Stimulated activated CD8-positive, alpha-beta memory T cell treated with anti-CD3 and anti-CD28 coated beads, Interleukin-4, amount 100 ng/mL, for 48 hours (primary cell): ENCODE results near the gene DUSP5.
A peak's percentile ranks its signal among the peaks of the same experiment; 100 is the strongest.

ENCODE experiments used
- DNase-seq: peaks from one replicate; pipeline ENCODE4 v3.0.0-alpha.2; 2020

The DUSP5 gene

DNA sequence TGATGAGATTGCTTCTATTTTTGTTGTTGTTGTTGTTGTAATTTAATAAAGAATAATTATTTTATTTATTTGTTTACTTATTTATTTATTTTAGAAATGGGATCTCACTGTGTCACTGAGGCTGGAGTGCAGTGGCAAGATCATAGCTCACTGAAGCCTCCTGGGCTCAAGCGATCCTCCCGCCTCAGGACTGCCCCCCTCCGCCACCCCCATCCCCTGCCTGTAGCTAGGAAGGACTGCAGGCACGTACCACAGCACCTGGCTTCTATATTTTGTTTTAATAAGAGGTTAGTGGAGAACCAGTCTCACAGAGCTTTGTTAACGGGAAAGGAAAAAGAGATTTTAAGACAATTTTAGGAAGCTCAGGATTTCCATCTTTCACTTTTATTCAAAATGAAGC lies 50.3 kb downstream of the DUSP5 start:
- DNase-seq: no peak

DNA sequence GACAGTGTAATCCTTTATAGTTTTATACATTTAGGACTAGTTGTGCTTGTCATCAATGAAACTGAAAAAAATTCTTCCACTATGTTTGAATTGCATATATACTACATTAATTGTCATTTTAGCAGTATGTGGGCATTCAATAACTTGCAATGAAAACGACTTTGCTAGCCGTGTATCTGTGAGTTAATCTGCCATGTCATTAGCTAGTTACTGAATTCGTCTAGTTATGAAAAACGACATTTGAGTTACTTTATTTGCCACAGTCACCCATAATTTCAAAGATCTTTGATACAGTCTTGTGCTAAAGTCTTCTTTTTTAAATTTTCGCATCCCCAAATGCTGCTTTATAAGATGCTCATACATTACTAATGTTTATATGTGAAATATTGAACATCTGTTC lies 51.5 kb downstream of the DUSP5 start:
- DNase-seq: no peak

DNA sequence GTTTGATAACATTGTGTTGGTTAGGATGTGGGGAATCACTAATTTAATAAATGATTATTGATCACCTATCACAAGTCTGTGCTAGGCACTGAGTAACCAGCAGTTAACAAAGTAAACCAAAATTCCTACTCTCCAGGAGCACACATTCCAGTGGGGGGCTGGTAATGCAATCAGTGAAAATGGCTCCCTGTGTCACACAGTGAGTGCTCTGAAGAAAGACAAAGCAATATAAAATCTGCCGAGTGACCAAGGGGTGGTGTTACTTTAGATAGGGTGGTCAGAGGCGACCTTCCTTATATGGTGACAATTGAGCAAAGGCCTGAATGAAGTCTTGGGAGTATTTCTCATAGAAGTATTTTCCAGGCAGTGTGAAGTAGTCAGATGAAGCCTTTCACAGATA lies 56.2 kb downstream of the DUSP5 start:
- no peak for DNase-seq

DNA sequence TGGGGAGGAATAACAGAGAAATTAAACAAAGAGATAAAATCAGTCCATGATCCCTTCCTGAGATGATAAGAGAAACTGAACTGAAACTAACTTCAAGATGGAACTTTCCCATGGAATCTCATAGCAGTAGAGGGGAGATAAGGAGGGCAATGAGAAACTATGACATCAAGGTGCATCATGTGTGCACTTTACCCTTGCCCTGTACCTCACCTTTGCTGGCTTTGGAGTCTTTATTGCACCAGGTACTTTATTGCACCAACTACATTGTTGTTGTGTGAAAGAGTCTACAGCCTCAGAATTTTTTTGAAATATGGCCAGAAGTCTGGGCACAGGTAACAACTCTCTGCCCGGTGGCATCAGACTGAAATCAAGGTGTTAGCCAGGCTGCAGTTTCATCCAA lies 58.6 kb downstream of the DUSP5 start:
- no peak for DNase-seq

DNA sequence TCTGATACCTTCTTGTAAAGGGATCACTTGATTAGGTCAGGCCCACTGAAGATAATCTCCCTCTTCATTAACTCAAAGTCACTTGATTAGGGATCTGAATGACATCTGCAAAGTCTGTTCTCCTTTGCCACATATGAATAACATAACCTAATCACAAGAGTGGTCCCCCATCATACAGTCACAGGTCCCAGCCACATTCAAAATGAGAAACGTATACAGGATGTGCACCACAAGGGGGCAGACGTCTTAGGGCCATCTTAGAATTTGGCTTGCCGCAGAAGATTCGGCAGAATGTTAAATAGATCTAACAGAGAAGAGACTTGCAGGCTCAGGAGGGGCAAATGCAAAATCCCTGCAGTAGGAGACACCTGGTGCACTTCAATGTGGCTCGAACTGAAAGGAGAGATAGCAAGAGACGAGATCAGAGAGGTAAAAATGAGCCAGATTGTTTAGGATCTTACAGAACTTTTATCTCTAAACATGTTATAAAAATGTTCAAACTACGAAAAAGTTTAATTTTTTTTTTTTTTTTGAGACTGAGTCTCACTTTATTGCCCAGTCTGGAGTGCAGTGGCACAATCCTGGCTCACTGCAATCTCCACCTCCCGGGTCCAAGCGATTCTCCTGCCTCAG lies 59.4 kb downstream of the DUSP5 start:
- DNase-seq: peak; percentile 82

DNA sequence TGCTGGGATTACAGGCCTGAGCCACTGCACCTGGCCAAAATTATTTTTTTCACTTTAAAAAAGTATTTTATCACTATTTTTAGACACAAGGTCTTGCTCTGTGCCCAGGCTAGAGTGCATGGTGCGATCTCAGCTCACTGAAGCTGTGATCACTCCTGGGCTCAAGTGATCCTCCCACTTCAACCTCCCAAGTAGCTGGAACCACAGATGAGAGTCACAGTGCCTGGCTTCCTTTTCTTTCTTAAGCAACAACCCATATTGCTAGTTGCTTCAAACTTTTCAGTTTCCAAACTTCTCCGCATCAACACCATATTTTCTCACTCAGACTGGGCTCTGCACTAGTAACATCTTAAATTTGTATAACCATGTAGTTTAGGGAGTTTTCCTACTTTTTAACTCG lies 60.3 kb downstream of the DUSP5 start:
- no peak for DNase-seq

DNA sequence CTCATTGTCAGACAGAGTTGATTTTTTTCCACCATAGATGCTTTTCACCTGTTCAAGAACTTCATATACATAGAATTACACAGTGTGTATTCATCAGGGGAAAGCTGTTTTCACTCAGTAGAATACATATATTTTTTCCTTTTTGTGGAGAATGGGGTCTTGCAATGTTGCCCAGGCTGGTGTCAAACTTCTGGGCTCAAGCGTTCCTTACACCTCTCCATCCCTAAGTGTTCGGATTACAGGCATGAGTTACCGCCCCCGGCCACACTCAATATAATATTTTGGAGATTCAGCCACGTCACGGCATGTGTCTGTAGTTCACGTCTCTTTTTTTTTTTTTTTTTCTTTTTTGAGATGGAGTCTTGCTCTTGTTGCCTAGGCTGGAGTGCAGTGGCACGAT lies 62.3 kb downstream of the DUSP5 start:
- no peak for DNase-seq
